HG03039 (cell line): ENCODE results near the gene TPST2.

Experiments
- ATAC-seq: cut with Tn5 transposase; IDR thresholded peaks from one replicate; pipeline ENCODE4 v1.9.1; 2021; ENCODE audit warnings: mild to moderate bottlenecking, moderate library complexity; ENCODE audit not compliant: unreplicated experiment

TPST2 gene

DNA sequence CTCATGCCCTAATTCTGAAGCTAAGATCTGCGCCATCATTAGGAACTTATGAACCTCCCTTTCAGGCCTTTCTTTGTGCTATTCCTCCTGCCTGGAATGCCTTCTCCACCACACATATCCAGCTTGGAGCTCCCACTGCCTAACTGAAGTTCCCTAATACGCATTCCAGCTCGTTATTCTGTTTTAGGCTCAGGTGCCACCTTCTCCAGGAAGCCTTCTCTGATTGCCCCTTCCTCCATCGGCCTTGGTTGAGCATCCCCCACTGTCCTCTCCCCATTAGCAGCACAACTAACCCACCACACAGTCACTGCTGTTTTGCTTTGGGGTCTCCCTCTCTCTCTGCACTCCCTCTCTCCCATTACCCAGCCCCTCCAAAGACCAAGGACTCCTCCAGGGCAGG is 22.7 kb upstream of the TPST2 start:
- no peak for ATAC-seq

- ATAC-seq, result no peak
Measured at GRCh38 chr22:26610996-26611395, 21.1 kb upstream of the TPST2 start.

DNA sequence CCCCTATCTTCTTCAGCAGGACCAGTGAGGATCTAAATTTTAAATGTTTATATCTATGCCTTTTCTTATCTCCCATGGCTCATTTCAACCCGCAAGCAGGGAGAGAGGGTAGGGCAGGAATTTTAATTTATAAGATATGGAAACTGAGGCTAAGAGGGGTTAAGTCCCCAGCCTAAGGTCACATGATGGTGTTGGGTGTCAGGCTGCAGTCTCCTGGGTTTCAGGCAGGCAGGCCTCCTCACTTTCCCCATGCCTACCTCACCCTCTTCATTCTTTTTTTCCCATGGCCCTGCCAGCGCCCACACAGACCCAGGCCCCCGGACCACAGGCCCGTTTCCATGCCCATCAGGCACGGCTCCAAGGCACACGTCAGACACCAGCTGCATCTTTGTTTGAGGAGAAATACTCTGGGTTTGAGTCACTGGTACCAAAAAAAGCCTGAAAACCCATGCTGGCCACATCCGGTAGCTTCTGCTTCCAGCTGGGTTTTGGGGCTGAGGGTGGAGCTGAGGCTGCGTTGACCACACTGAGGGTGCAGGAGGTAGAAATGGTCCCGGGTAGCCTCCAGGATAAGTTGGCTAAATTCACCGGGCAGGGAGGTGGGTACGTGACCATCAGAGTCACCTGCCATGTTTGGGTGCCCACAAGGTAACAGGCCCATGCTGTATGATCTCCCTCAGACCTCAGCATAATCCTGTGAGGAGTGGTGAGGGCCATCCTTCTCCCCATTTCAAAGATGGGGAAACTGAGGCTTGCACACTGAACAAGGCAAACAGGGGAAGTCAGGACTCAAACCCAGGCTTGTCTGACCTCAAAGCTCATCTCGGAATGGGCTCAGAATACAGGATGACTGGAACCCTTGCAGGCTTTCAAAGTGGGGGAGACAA is 20.4 kb upstream of the TPST2 start:
- ATAC-seq, result peak; percentile 82

- no peak for ATAC-seq
Measured at GRCh38 chr22:26609287-26609686, 19.4 kb upstream of the TPST2 start.

GRCh38 chr22:26608129-26608528 is 18.2 kb upstream of the TPST2 start:
- no peak for ATAC-seq

DNA sequence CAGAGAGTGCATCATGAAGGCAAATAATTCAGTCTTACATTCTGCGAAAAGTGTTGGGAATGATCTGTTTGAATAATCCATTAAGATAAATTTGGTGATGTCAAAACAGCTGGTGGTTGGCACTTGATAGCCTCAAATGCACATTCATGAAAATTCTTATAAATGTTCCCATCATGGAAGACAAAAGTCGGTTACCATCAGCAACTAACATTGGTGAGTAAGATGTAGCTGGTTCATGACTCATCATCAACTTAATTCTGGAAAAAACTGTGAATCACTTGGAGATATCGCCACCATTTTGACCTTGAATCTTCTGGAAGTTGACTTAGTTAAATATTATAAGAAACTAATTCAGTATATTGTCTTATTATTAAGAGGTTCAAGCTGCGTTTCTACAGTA is 16.7 kb upstream of the TPST2 start:
- ATAC-seq, result no peak

- ATAC-seq, result no peak
Measured at GRCh38 chr22:26604368-26604767, 14.4 kb upstream of the TPST2 start.

DNA sequence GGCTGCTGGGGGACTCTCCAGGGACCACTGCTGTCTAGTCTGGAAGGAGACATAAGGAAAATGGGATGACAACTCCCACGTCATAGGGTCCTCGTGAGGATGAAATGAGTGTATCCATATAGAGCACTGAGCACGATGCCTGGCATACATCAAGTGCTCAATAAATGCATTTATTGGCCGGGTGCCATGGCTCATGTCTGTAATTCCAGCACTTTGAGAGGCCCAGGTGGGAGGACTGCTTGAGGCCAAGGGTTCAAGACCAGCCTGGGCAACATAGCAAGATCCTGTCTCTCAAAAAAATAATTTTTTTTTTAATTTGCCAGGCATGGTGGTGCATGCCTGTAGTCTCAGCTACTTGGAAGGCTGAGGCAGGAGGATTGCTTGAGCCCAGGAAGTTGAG is 12.2 kb upstream of the TPST2 start:
- ATAC-seq, result no peak

- ATAC-seq, result no peak
Measured at GRCh38 chr22:26601726-26602125, 11.8 kb upstream of the TPST2 start.

DNA sequence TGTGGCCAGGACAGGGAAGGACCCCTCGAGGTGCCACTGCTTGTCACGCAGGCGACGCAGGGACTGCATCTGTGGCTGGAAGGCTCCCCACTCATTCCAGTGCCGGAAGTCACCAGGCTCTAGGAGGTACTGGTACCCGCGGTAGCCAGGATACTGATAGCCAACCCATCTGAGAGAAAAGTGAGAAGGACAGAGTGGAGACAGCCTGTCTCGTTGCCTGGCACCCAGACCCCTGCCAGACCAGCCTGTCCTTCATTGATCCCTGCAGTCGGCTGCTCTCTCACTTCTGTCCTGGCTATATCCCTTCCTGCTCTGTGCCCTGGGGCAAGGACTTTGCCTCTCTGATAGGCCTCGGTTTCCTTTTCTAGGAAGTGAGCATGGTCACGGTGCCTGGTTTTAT is 9.6 kb upstream of the TPST2 start:
- ATAC-seq, result no peak

DNA sequence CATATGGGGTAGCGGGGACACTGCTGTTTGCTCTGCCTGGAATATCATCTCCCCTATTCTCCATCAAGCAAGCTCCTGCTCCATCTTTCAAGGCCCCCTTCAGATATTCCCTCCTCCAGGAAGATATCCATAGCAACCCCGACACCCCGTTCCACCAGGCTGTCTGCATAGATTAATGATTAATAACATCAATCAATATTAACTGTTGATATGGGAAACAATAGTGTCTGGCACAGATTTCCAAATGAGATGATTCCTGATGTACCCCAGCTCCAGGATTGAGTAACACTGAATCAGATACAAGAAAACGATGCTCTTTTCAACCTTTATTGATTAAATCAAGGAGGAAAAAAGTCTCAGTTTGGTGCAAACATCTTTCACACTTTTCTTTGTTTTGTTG is 7.5 kb upstream of the TPST2 start:
- no peak for ATAC-seq

DNA sequence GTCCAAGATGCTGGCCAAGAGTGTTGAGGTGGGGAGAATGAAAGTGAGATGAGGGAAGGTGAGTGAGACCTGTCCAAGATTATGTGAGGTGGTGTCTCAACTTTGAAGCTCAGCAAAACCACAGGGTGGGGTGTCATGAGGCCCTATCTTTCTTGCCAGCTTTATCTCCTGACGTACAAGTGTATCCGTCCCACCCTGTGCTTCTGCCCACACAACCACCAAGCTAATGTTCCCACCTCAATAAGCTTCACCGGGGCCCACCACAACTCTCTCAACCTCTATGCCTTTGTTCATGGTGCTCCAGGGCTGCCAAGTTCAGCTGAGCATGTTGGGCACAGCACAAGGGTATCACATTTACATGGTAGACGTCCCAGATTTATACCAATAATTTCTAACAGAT is 7.1 kb upstream of the TPST2 start:
- ATAC-seq, result no peak

DNA sequence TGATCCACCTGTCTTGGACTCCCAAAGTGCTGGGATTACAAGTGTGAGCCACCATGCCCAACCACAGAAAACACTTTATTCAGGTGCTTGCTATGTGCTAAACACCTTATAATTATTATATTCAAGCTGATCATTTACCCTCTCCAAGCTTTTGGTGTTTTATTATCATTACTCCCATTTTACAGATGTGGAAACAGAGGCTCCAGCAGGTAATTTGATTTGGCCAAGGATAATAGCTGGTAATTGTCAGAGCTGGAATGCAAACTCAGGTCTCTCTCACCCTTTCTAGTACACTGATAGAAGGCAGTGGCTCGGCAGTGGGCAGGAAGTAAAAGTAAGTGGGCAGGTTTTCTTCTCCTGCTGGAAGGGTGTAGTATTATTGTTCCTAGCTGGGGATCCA is 3.8 kb upstream of the TPST2 start:
- no peak for ATAC-seq

DNA sequence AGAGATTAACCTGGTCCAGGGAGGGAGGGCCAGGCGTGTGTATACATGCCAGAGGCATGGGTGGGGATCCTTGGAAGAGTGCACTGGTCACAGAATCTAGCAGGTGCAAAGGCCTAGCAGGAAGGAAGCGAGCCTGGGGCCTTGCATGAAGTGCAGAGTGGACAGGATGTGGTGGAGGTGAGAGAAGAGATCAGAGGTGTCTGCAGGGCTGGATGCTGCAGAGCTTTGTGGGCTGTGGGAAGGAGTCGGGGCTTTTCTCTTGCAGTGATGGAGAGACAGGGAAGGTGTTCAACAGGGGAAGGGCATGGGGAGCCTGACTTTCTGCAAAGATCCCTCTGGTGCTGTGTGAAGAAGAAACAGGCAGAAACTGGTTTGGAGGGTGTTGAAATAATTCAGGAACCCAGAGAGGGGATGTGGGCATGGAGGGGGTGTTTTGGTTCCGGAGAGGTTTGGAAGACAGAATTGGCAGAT is 2.5 kb upstream of the TPST2 start:
- ATAC-seq, result no peak

GRCh38 chr22:26589367-26589844 is 526 bp downstream of the TPST2 start:
- peak; percentile 13 for ATAC-seq

GRCh38 chr22:26588729-26589366 is 1.1 kb downstream of the TPST2 start:
- no peak for ATAC-seq

GRCh38 chr22:26587991-26588613 is 1.8 kb downstream of the TPST2 start:
- ATAC-seq, result no peak

DNA sequence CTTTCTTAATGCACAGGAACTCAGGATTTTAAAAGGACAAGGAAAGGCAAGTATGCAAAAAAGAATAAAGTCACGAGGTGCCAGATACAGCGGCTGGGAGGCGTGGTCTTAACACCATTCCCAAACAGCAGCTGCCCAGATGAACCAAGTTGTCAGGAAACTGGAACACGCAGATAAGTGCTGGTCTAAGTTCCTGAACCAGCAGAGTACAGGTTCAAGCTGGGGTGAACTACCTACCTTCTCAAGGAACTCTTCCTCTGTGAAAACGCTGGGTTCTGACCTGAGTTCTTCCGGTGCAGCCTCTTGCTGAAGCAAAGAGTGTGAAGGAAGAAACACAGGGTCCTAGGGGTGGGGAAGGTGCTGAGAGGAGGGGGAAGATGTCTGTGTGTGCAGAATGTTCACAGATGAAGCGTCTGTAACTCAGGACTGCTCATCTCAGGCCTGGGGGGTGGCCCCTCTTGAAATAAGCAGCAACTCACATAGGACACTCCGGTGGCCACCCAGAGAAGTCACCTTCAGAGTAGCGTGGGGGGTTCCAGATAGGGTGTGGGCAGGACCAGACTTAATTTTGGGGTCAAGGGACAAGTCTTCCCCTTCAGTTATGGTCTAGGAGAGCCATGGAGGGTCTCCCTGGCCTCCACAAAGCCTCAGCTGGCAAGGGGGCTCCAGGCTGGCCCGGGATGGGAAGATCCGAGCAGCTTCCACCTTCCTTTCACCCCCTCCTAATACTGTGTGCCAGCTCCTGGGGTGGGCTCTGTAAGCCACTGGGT is 3.2 kb downstream of the TPST2 start:
- ATAC-seq, result no peak

GRCh38 chr22:26585104-26585790 is 4.7 kb downstream of the TPST2 start:
- ATAC-seq, result no peak

- no peak for ATAC-seq
Measured at GRCh38 chr22:26584010-26584409, 5.9 kb downstream of the TPST2 start.
